ENCODE data around the gene EYS.

DNA sequence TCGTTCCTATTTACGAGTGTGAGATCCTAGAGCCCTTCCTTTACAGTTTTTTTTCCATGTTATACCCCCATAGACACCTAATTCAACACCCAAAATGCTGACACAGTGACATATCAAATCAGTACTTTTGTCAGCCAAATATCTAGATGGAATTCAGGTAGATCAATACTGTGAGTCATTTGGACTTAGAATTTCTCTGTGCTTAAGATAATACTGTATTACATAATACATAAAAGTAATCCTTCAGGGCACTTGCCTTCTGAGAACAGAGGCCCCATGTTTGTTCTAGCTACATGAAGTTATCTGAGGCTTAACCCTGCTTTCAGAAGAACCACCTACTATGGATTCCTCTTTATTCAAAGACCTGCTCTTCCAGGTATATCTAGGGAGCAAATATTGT lies 1448.3 kb downstream of the EYS start:
- TF ChIP-seq, protein P1, sequence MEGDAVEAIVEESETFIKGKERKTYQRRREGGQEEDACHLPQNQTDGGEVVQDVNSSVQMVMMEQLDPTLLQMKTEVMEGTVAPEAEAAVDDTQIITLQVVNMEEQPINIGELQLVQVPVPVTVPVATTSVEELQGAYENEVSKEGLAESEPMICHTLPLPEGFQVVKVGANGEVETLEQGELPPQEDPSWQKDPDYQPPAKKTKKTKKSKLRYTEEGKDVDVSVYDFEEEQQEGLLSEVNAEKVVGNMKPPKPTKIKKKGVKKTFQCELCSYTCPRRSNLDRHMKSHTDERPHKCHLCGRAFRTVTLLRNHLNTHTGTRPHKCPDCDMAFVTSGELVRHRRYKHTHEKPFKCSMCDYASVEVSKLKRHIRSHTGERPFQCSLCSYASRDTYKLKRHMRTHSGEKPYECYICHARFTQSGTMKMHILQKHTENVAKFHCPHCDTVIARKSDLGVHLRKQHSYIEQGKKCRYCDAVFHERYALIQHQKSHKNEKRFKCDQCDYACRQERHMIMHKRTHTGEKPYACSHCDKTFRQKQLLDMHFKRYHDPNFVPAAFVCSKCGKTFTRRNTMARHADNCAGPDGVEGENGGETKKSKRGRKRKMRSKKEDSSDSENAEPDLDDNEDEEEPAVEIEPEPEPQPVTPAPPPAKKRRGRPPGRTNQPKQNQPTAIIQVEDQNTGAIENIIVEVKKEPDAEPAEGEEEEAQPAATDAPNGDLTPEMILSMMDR (IDR thresholded peaks at IDR 0.05) = no peak
- TF ChIP-seq POLR2A (IDR thresholded peaks at IDR 0.05) (no peak), POLR2AphosphoS5 (IDR thresholded peaks at IDR 0.05) (no peak)

All from breast epithelium (tissue), 3 donors.